Skeletal muscle tissue (tissue), 4 donors: ENCODE measurements around the gene ITSN2. TPM values are rescaled to one million over a fixed set of nuclear protein-coding genes. Genes with fewer than 3 reads are reported as not detected.

ENCODE experiments used
- H3K27ac ChIP-seq: one replicate; pipeline ENCODE4 v1.7.0; 2013; ENCODE audit warnings: mild to moderate bottlenecking, low read depth, low read length, inconsistent platforms
- H3K27me3 ChIP-seq, 3 donors: one replicate each; pipeline ENCODE4 v1.7.0; 2013; ENCODE audit warnings: low read length in 3 of 3; ENCODE audit not compliant: control insufficient read depth in 3 of 3, insufficient read depth in 3 of 3
- H3K36me3 ChIP-seq, 3 donors: one replicate each; pipeline ENCODE4 v1.7.0; 2013; ENCODE audit warnings: low read length in 3 of 3; ENCODE audit not compliant: control insufficient read depth in 3 of 3, insufficient read depth in 3 of 3
- H3K4me1 ChIP-seq, 3 donors: one replicate each; pipeline ENCODE4 v1.7.0; 2013; ENCODE audit warnings: low read length in 3 of 3, mild to moderate bottlenecking in 3 of 3; ENCODE audit not compliant: control insufficient read depth in 3 of 3, insufficient read depth in 3 of 3
- H3K4me3 ChIP-seq, 3 donors: one replicate each; pipeline ENCODE4 v1.7.0; 2013; ENCODE audit warnings: low read length in 3 of 3
- H3K9ac ChIP-seq, 3 donors: one replicate each; pipeline ENCODE4 v1.7.0; 2013; ENCODE audit warnings: low read length in 3 of 3, mild to moderate bottlenecking in 3 of 3, moderate library complexity in 2 of 3, low read depth in 1 of 3
- H3K9me3 ChIP-seq, 3 donors: one replicate each; pipeline ENCODE4 v1.7.0; 2013; ENCODE audit warnings: low read length in 3 of 3; ENCODE audit not compliant: control insufficient read depth in 3 of 3
- total RNA-seq: library from RNA; depleted of rRNA; stranded (reverse); fragments of >200 nt; gene quantifications from one replicate; pipeline ENCODE4 v1.2.3, GENCODE V29; 2014
- donor health status: Osteomylitis.

Gene ITSN2
- total RNA-seq, 1 donor from 2014 or later: 17.2 TPM

DNA sequence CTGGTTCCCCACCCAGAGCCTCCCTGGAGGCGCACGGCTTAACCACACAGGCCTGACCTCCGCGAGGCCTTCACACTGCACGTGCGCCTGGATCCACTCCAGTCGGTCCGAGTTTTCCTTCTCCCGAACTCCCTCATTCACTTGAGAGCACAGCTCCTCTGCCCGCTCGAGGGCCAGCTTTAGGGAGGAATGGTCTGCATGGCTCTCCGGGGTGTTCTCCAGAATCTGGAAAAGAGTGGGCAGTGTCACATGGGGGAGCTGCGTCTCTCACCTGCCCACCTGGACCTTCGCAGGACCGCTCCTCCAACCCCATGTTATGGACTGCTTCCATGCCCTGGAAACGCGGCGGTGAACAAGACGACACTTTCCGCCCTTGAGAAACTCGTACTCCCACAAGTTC lies 149.6 kb downstream of the ITSN2 start:
- no peaks in the 10 kb centered on the region for H3K27me3 ChIP-seq
- H3K4me1 ChIP-seq: no peaks in the 10 kb centered on the region
- H3K27ac ChIP-seq: no peak overlapping the region
- H3K9ac ChIP-seq: no peak overlapping the region
- no peaks in the 10 kb centered on the region for H3K9me3 ChIP-seq
- H3K4me3 ChIP-seq: no peak overlapping the region
- H3K36me3 ChIP-seq: peaks cover 54 to 68% (median 67%) of the 10 kb centered on the region in 3 donors

- H3K4me3 ChIP-seq: no peak overlapping the region
- H3K36me3 ChIP-seq: peaks cover 58 to 72% (median 71%) of the 10 kb centered on the region in 3 donors
- H3K27ac ChIP-seq: no peak overlapping the region
- H3K9ac ChIP-seq: no peak overlapping the region
- no peaks in the 10 kb centered on the region for H3K9me3 ChIP-seq
- no peaks in the 10 kb centered on the region for H3K27me3 ChIP-seq
- no peaks in the 10 kb centered on the region for H3K4me1 ChIP-seq
Measured at GRCh38 chr2:24210106-24210455, 150.3 kb downstream of the ITSN2 start.

DNA sequence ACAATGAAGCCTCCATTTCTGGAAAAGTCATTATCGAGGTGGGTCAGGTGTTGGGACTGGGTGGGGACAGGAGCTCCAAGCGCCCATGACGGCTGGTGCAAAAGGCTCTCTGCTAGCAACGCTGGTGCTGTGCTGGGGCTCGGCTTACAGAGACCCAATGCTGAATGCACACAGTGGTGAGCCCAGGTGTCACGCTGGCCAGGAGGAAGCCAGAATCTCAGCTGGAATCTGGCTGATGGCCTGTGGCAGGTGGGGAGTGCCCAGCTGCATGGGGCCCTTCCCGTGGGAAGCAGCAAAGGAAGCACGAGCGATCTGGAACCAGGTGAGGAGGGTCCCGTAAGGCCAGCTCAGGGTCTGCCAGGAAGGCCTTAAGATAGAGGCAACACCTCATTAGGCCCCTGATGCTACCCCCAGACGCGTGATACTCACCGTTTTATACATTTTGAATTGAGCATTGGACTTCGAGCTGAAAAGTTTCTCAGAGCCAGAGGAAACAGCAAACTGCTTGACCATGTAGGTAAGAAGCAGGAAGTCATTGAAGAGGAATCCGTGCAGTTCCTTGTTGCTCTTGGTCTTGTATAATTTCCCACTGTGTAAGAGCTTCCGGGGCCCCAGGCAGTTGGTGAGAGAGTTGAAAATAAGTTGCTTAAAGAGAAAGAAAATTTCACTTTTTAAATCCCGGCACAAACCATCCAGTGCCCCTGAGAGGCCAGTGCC lies 150.8 kb downstream of the ITSN2 start:
- H3K4me1 ChIP-seq: no peaks in the 10 kb centered on the region
- H3K9me3 ChIP-seq: no peaks in the 10 kb centered on the region
- H3K27me3 ChIP-seq: no peaks in the 10 kb centered on the region
- peaks cover 60 to 74% (median 70%) of the 10 kb centered on the region in 3 donors for H3K36me3 ChIP-seq
- no peak overlapping the region for H3K4me3 ChIP-seq
- no peak overlapping the region for H3K27ac ChIP-seq
- H3K9ac ChIP-seq: no peak overlapping the region

- no peaks in the 10 kb centered on the region for H3K4me1 ChIP-seq
- H3K27ac ChIP-seq: no peak overlapping the region
- H3K27me3 ChIP-seq: no peaks in the 10 kb centered on the region
- no peaks in the 10 kb centered on the region for H3K9me3 ChIP-seq
- peaks cover 68 to 84% (median 76%) of the 10 kb centered on the region in 3 donors for H3K36me3 ChIP-seq
- no peak overlapping the region for H3K4me3 ChIP-seq
- no peak overlapping the region for H3K9ac ChIP-seq
Measured at GRCh38 chr2:24208490-24208889, 151.8 kb downstream of the ITSN2 start.

- H3K36me3 ChIP-seq: peaks cover 66 to 80% (median 77%) of the 10 kb centered on the region in 3 donors
Measured at GRCh38 chr2:24207359-24207758, 153.0 kb downstream of the ITSN2 start.

GRCh38 chr2:24206714-24207113 lies 153.6 kb downstream of the ITSN2 start:
- Histone ChIP-seq H3K9me3 (no peaks in the 10 kb centered on the region), H3K36me3 (peaks cover 60 to 74% (median 70%) of the 10 kb centered on the region in 3 donors)

More at GRCh38 chr2:24207359-24207758, 153.0 kb downstream of the ITSN2 start:
- Histone ChIP-seq H3K27ac (no peak overlapping the region), H3K27me3 (no peaks in the 10 kb centered on the region), H3K9ac (no peak overlapping the region), H3K4me3 (no peak overlapping the region), H3K9me3 (no peaks in the 10 kb centered on the region), H3K4me1 (no peaks in the 10 kb centered on the region)

GRCh38 chr2:24206242-24206641 lies 154.1 kb downstream of the ITSN2 start:
- no peaks in the 10 kb centered on the region for H3K27me3 ChIP-seq
- H3K4me3 ChIP-seq: no peak overlapping the region
- no peaks in the 10 kb centered on the region for H3K9me3 ChIP-seq
- peaks cover 59 to 71% (median 70%) of the 10 kb centered on the region in 3 donors for H3K36me3 ChIP-seq
- no peak overlapping the region for H3K9ac ChIP-seq
- no peak overlapping the region for H3K27ac ChIP-seq
- no peaks in the 10 kb centered on the region for H3K4me1 ChIP-seq

More at GRCh38 chr2:24206714-24207113, 153.6 kb downstream of the ITSN2 start:
- Histone ChIP-seq H3K9ac (no peak overlapping the region), H3K4me1 (no peaks in the 10 kb centered on the region), H3K27me3 (no peaks in the 10 kb centered on the region), H3K4me3 (no peak overlapping the region), H3K27ac (no peak overlapping the region)

DNA sequence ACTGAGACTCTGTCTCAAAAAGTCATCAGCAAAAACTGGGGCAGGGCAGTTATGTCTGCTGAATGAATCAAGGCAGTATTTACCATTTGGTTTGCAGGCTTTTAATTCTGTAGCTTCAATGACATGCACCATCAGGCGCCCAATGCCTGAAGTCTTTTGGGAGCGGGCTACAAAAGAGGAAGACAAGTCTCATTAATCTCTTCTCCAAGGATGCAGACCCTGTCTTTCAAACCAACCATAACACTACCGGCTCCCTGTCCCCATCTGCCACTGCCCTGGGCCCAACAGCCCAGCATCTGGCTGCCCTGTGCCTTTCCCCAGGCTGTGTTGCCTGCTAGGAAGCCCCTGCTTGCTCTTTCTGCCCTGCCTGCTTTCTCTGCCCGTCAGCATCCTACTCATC lies 155.2 kb downstream of the ITSN2 start:
- H3K9ac ChIP-seq: no peak overlapping the region
- H3K4me1 ChIP-seq: no peaks in the 10 kb centered on the region
- no peak overlapping the region for H3K4me3 ChIP-seq
- H3K27me3 ChIP-seq: no peaks in the 10 kb centered on the region
- H3K36me3 ChIP-seq: peaks cover 53 to 63% (median 59%) of the 10 kb centered on the region in 3 donors
- H3K27ac ChIP-seq: no peak overlapping the region
- no peaks in the 10 kb centered on the region for H3K9me3 ChIP-seq

- Histone ChIP-seq H3K9ac (no peak overlapping the region), H3K9me3 (no peaks in the 10 kb centered on the region), H3K4me1 (no peaks in the 10 kb centered on the region), H3K27me3 (no peaks in the 10 kb centered on the region), H3K4me3 (no peak overlapping the region), H3K36me3 (peaks cover 52 to 57% (median 53%) of the 10 kb centered on the region in 3 donors), H3K27ac (no peak overlapping the region)
Measured at GRCh38 chr2:24204505-24204904, 155.8 kb downstream of the ITSN2 start.

- no peak overlapping the region for H3K4me3 ChIP-seq
- no peak overlapping the region for H3K9ac ChIP-seq
- no peaks in the 10 kb centered on the region for H3K4me1 ChIP-seq
- H3K36me3 ChIP-seq: peaks cover 45 to 49% (median 45%) of the 10 kb centered on the region in 3 donors
- H3K27me3 ChIP-seq: no peaks in the 10 kb centered on the region
- no peak overlapping the region for H3K27ac ChIP-seq
- H3K9me3 ChIP-seq: no peaks in the 10 kb centered on the region
Measured at GRCh38 chr2:24203787-24204150, 156.6 kb downstream of the ITSN2 start.
